ENCODE data around the gene IQCM.

DNA sequence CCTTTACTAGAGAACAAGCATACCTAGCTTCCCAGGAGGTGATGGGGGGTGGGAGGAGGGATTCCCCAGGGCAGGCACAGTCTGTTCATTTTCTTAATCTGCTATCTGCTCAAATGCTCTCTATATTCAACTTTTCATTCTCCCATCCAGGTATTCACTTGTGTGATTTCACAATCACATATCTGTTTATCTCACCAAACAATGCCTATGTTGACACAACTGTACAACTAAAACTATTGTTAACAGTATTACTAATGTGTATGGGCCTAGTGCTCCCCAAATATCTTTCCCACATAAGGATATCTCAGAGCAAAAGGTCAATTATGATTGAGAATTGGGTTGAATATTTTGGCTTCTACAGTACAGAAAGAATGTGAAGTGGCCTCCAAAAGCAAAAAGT is 210.8 kb downstream of the IQCM start:
- TF ChIP-seq, protein P1, sequence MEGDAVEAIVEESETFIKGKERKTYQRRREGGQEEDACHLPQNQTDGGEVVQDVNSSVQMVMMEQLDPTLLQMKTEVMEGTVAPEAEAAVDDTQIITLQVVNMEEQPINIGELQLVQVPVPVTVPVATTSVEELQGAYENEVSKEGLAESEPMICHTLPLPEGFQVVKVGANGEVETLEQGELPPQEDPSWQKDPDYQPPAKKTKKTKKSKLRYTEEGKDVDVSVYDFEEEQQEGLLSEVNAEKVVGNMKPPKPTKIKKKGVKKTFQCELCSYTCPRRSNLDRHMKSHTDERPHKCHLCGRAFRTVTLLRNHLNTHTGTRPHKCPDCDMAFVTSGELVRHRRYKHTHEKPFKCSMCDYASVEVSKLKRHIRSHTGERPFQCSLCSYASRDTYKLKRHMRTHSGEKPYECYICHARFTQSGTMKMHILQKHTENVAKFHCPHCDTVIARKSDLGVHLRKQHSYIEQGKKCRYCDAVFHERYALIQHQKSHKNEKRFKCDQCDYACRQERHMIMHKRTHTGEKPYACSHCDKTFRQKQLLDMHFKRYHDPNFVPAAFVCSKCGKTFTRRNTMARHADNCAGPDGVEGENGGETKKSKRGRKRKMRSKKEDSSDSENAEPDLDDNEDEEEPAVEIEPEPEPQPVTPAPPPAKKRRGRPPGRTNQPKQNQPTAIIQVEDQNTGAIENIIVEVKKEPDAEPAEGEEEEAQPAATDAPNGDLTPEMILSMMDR (optimal IDR thresholded peaks at IDR 0.05 in 1 of 3, IDR thresholded peaks at IDR 0.05 in 1 of 3, conservative IDR thresholded peaks at IDR 0.05 in 1 of 3; ENCODE audit: extremely low read depth in 1 of 3, insufficient read depth in 2 of 3, low read length in 3 of 3), result no peak
- TF ChIP-seq EZH2 (IDR thresholded peaks at IDR 0.05; ENCODE audit: low read length), result no peak
